Activated naive CD8-positive, alpha-beta T cell treated with anti-CD3 and anti-CD28 coated beads for 36 hours (primary cell): ENCODE results near the gene WDR1. TPM values are rescaled to one million over a fixed set of nuclear protein-coding genes. Genes with fewer than 3 reads are reported as not detected.

ENCODE experiments used
- DNase-seq: peaks from one replicate; pipeline ENCODE4 v3.0.0; 2021
- H3K27ac Mint-ChIP-seq: one replicate; pipeline ENCODE4 v1.8.0; 2022; ENCODE audit warnings: mild to moderate bottlenecking, moderate library complexity, mixed read lengths
- H3K27me3 Mint-ChIP-seq: one replicate; pipeline ENCODE4 v1.8.0; 2022; ENCODE audit warnings: mild to moderate bottlenecking, mixed read lengths
- H3K36me3 Mint-ChIP-seq: one replicate; pipeline ENCODE4 v1.8.0; 2021; ENCODE audit warnings: mild to moderate bottlenecking, mixed read lengths
- H3K4me1 Mint-ChIP-seq: one replicate; pipeline ENCODE4 v1.8.0; 2021; ENCODE audit warnings: mixed read lengths
- H3K4me3 Mint-ChIP-seq: one replicate; pipeline ENCODE4 v1.8.0; 2022; ENCODE audit warnings: mild to moderate bottlenecking, moderate library complexity, mixed read lengths
- H3K9me3 Mint-ChIP-seq: one replicate; pipeline ENCODE4 v1.8.0; 2022; ENCODE audit warnings: mixed read lengths
- total RNA-seq, 2 experiments: library from RNA; stranded (reverse); gene quantifications; one replicate each; pipeline ENCODE4 v1.2.3, GENCODE V29; 2021

Gene WDR1
- total RNA-seq, 2 experiments from 2014 or later: 372 to 385 TPM

DNA sequence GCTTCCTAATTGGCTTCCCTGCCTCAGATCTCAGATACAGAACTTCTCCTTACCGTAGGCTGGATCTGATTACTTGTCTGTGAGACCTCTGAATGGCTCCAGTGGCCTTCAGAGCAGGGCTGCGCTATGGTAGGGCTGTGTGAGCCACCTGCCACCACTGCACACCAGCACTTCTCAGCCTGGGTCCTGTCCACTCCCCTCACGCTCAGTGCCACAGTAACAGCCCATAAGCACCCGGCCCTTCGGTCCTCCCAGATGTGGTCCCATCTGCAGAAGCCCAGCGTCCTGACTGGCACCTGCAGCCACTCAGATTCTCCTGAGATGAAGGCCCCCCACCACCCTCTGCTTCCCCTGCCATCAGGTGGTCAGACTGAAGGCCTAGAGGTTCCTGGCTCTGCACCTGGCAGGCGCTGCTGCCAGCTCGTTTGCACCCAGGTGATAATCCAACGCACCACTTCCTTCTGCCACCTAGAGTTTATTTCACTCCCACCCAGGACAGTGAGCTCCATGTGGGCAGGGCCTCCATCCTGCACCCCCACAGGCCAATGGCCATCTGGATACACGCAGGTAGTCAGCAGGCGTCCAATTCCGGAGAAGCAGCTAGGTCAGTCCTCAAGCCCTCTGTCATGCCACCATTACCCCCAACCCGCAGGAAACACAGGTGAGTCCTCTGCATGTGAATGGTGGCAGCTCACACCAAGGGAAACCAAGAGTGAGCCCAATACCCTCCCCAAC, 5.4 kb downstream of the WDR1 start:
- peak overlapping the region; percentile 78 for H3K27ac Mint-ChIP-seq
- no peaks in the 10 kb centered on the region for H3K9me3 Mint-ChIP-seq
- H3K4me1 Mint-ChIP-seq: peaks cover 91% of the 10 kb centered on the region
- peak overlapping the region; percentile 32 for H3K4me3 Mint-ChIP-seq
- H3K36me3 Mint-ChIP-seq: peaks cover 80% of the 10 kb centered on the region
- H3K27me3 Mint-ChIP-seq: no peaks in the 10 kb centered on the region
- DNase-seq: no peak

DNA sequence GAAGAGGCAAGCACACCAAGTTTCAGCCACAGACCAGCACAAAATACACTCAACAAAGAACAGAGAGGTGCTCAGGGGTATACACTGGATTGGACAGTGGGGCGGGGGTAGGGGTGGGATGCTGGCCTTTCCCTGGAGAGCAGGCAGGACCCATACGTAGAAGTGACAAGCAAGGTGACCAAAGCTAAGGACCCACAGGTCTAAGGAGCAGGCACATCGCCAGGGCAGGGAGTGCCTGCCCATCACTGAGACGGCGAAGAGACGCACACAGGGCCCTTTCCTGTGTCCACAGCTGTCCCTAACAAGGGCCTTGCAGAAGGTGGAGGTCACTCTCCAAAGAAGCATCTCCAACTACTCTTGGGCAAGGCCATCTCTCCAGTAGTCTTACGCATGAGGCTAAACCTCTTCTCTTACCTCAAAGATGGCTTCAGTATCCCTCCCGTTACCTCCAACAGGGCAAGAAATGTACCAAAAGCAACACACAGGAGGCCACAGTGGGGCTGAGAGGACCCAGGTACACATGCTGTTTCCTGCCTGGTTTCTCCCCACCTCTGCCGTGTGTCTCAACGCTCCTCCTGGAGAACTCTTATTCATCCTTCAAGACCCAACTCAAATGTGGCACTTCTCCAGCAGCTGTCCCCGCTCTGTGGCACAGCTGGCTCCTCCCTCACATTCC, 6.5 kb downstream of the WDR1 start:
- no peak for DNase-seq
- Mint-ChIP-seq H3K9me3 (no peaks in the 10 kb centered on the region), H3K27me3 (no peaks in the 10 kb centered on the region), H3K4me3 (peak overlapping the region; percentile 51), H3K27ac (peak overlapping the region; percentile 84), H3K4me1 (peaks cover 96% of the 10 kb centered on the region), H3K36me3 (peaks cover 80% of the 10 kb centered on the region)

- Mint-ChIP-seq H3K9me3 (no peaks in the 10 kb centered on the region), H3K27ac (peak overlapping the region; percentile 84), H3K27me3 (no peaks in the 10 kb centered on the region), H3K4me1 (peaks cover 96% of the 10 kb centered on the region), H3K4me3 (peak overlapping the region; percentile 50), H3K36me3 (peaks cover 73% of the 10 kb centered on the region)
- no peak for DNase-seq
Measured at GRCh38 chr4:10108818-10109783, 7.5 kb downstream of the WDR1 start.

- DNase-seq: no peak
- H3K27ac Mint-ChIP-seq: peak overlapping the region; percentile 84
- peaks cover 70% of the 10 kb centered on the region for H3K36me3 Mint-ChIP-seq
- H3K4me1 Mint-ChIP-seq: peaks cover 93% of the 10 kb centered on the region
- H3K27me3 Mint-ChIP-seq: no peaks in the 10 kb centered on the region
- no peaks in the 10 kb centered on the region for H3K9me3 Mint-ChIP-seq
- H3K4me3 Mint-ChIP-seq: peak overlapping the region; percentile 48
Measured at GRCh38 chr4:10108391-10108790, 8.2 kb downstream of the WDR1 start.

- DNase-seq: no peak
- peak overlapping the region; percentile 42 for H3K4me3 Mint-ChIP-seq
- H3K9me3 Mint-ChIP-seq: no peaks in the 10 kb centered on the region
- H3K27ac Mint-ChIP-seq: peak overlapping the region; percentile 84
- peaks cover 70% of the 10 kb centered on the region for H3K36me3 Mint-ChIP-seq
- H3K4me1 Mint-ChIP-seq: peaks cover 95% of the 10 kb centered on the region
- no peaks in the 10 kb centered on the region for H3K27me3 Mint-ChIP-seq
Measured at GRCh38 chr4:10107111-10108091, 9.2 kb downstream of the WDR1 start.

DNA sequence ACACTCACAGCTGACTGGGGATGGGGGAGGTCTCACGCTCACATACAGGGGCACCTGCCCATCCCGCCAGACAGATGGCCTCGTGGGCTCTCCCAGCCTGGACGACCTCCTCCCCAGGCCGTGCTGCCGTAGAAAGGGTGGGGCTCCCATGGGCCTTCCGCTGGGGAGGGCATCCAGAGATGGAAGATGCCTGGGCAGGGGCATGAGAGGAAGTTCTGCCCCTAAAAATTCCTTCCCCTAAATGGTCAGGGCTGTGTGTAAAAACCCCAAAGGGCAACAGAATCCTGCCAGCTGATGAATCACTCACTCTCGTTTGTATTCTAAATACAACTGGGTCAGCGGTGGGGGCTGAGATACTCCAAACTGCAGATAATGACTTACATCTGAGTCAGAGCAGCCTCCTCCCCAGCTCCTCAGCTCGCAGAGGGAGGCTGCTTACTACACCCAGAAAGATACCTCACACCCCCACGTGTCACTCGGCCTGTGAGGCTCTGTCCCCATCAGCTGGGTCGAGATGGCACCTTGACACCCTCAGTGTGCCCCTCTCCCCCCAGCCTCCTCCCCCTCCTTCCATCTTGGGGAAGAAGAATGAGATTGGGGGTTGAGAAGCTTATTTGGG, 10.1 kb downstream of the WDR1 start:
- DNase-seq: peak; percentile 77
- Mint-ChIP-seq H3K27me3 (no peaks in the 10 kb centered on the region), H3K4me1 (peaks cover 95% of the 10 kb centered on the region), H3K27ac (peak overlapping the region; percentile 84), H3K4me3 (peak overlapping the region; percentile 69), H3K36me3 (peaks cover 70% of the 10 kb centered on the region), H3K9me3 (no peaks in the 10 kb centered on the region)

- Mint-ChIP-seq H3K4me3 (peak overlapping the region; percentile 69), H3K4me1 (peaks cover 95% of the 10 kb centered on the region), H3K27ac (peak overlapping the region; percentile 84), H3K9me3 (no peaks in the 10 kb centered on the region), H3K36me3 (peaks cover 69% of the 10 kb centered on the region), H3K27me3 (no peaks in the 10 kb centered on the region)
- no peak for DNase-seq
Measured at GRCh38 chr4:10105920-10106319, 10.7 kb downstream of the WDR1 start.

GRCh38 chr4:10105421-10105820, 11.2 kb downstream of the WDR1 start:
- H3K9me3 Mint-ChIP-seq: no peaks in the 10 kb centered on the region
- peaks cover 95% of the 10 kb centered on the region for H3K4me1 Mint-ChIP-seq
- H3K27me3 Mint-ChIP-seq: no peaks in the 10 kb centered on the region
- peak overlapping the region; percentile 84 for H3K27ac Mint-ChIP-seq
- H3K36me3 Mint-ChIP-seq: peaks cover 70% of the 10 kb centered on the region
- DNase-seq: no peak
- peak overlapping the region; percentile 65 for H3K4me3 Mint-ChIP-seq

DNA sequence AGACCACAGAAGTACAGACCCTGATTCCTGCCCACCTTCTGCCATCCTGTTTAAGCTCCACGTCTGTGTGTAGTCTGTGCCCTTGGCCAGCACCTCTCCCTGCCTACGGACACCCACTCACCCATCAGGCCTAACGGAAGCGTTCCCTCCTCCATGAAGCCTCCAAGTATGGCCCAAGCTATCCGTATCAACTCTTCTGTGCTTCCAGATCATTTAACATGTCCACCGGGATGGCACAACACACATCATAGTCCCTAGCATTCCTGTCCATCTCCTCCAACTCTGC, 11.7 kb downstream of the WDR1 start:
- peak overlapping the region; percentile 84 for H3K27ac Mint-ChIP-seq
- no peaks in the 10 kb centered on the region for H3K9me3 Mint-ChIP-seq
- no peaks in the 10 kb centered on the region for H3K27me3 Mint-ChIP-seq
- peaks cover 95% of the 10 kb centered on the region for H3K4me1 Mint-ChIP-seq
- H3K4me3 Mint-ChIP-seq: peak overlapping the region; percentile 65
- DNase-seq: no peak
- peaks cover 70% of the 10 kb centered on the region for H3K36me3 Mint-ChIP-seq

GRCh38 chr4:10104211-10104990, 12.2 kb downstream of the WDR1 start:
- peaks cover 95% of the 10 kb centered on the region for H3K4me1 Mint-ChIP-seq
- no peaks in the 10 kb centered on the region for H3K9me3 Mint-ChIP-seq
- no peaks in the 10 kb centered on the region for H3K27me3 Mint-ChIP-seq
- H3K36me3 Mint-ChIP-seq: peaks cover 70% of the 10 kb centered on the region
- H3K27ac Mint-ChIP-seq: peak overlapping the region; percentile 84
- no peak for DNase-seq
- peak overlapping the region; percentile 65 for H3K4me3 Mint-ChIP-seq

- Mint-ChIP-seq H3K4me3 (no peak overlapping the region), H3K36me3 (peaks cover 64% of the 10 kb centered on the region)
Measured at GRCh38 chr4:10102474-10103332, 13.9 kb downstream of the WDR1 start.

DNA sequence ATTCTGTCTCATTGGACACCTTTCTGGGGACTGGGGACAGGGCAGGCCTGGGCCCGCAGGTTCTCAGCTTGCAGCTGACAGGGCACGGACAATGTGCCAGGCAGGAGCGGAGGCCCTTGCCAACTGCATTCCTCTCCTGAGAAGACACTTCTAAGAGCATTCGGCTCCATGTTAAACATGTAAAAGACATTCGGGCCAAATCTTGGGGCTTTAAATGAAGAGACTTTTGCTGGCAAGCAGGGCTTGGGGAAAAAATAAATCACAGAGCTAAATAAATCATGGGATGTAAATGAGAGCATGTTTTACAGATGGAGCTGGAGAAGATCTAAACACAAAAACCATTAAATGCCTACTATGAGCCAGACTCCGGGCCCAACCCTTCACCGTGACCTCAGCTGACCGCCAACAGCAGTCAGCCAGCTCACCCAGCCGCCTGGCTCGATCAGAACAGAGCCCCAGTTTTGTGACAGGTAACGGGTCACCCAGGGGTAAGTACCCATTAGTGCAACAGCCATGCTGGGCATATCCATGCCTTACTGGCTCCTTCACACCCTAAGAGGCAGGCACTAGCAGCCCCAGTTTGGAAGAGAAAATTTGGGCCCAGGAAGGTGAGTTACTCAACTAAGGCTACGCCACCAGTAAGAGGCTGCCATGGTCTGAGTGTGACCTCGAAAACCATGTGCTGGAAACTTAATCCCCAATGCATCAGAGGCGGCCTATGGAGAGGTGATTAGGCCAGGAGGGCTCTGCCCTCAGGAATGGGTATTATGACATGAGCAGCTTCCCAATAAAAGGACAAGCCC, 14.7 kb downstream of the WDR1 start:
- peaks cover 72% of the 10 kb centered on the region for H3K36me3 Mint-ChIP-seq
- no peak for DNase-seq
- H3K4me1 Mint-ChIP-seq: peaks cover 96% of the 10 kb centered on the region
- H3K27me3 Mint-ChIP-seq: no peaks in the 10 kb centered on the region
- H3K9me3 Mint-ChIP-seq: no peaks in the 10 kb centered on the region
- H3K27ac Mint-ChIP-seq: peak overlapping the region; percentile 91
- peak overlapping the region; percentile 35 for H3K4me3 Mint-ChIP-seq

More at GRCh38 chr4:10102474-10103332, 13.9 kb downstream of the WDR1 start:
- no peaks in the 10 kb centered on the region for H3K27me3 Mint-ChIP-seq
- DNase-seq: no peak
- H3K9me3 Mint-ChIP-seq: no peaks in the 10 kb centered on the region
- H3K27ac Mint-ChIP-seq: peak overlapping the region; percentile 59
- peaks cover 96% of the 10 kb centered on the region for H3K4me1 Mint-ChIP-seq
